DMS114 treated with DMSO at 0.1 percent for 48 hours (cell line): Measurements from ENCODE around the gene KRTAP12-1.

Experiments
- DNase-seq: peaks from one replicate; lab custom pipeline; 2025; ENCODE audit not compliant: unreplicated experiment; lab: John Stamatoyannopoulos, UW

The KRTAP12-1 gene

GRCh38 chr21:44681861-44682579, at the start of gene KRTAP12-1:
Gene KRTAP12-1, minus strand, starts transcription at chr21:44682163. Its CDS starts 40 bp downstream, at chr21:44682123.
- no peak for DNase-seq

GRCh38 chr21:44730951-44731579, 49.1 kb upstream of the KRTAP12-1 start:
- no peak for DNase-seq

GRCh38 chr21:44730028-44730395, 48.0 kb upstream of the KRTAP12-1 start:
- no peak for DNase-seq

- DNase-seq = no peak
Measured at GRCh38 chr21:44729336-44730027, 47.5 kb upstream of the KRTAP12-1 start.

GRCh38 chr21:44728716-44729115, 46.8 kb upstream of the KRTAP12-1 start:
- DNase-seq = no peak

- no peak for DNase-seq
Measured at GRCh38 chr21:44727757-44728156, 45.8 kb upstream of the KRTAP12-1 start.

GRCh38 chr21:44727321-44727720, 45.4 kb upstream of the KRTAP12-1 start:
- DNase-seq = no peak

- no peak for DNase-seq
Measured at GRCh38 chr21:44726826-44727225, 44.9 kb upstream of the KRTAP12-1 start.

GRCh38 chr21:44724926-44725325, 43.0 kb upstream of the KRTAP12-1 start:
- no peak for DNase-seq

GRCh38 chr21:44724196-44724595, 42.2 kb upstream of the KRTAP12-1 start:
- DNase-seq = no peak

GRCh38 chr21:44723177-44724131, 41.5 kb upstream of the KRTAP12-1 start:
- DNase-seq = no peak

- no peak for DNase-seq
Measured at GRCh38 chr21:44722731-44723130, 40.8 kb upstream of the KRTAP12-1 start.

- no peak for DNase-seq
Measured at GRCh38 chr21:44720170-44720569, 38.2 kb upstream of the KRTAP12-1 start.

- DNase-seq = no peak
Measured at GRCh38 chr21:44718571-44718970, 36.6 kb upstream of the KRTAP12-1 start.

- no peak for DNase-seq
Measured at GRCh38 chr21:44718093-44718492, 36.1 kb upstream of the KRTAP12-1 start.

- DNase-seq = no peak
Measured at GRCh38 chr21:44716984-44717383, 35.0 kb upstream of the KRTAP12-1 start.

- no peak for DNase-seq
Measured at GRCh38 chr21:44714905-44715304, 32.9 kb upstream of the KRTAP12-1 start.

- no peak for DNase-seq
Measured at GRCh38 chr21:44713846-44714245, 31.9 kb upstream of the KRTAP12-1 start.

- no peak for DNase-seq
Measured at GRCh38 chr21:44713130-44713529, 31.2 kb upstream of the KRTAP12-1 start.

GRCh38 chr21:44712203-44713028, 30.5 kb upstream of the KRTAP12-1 start:
- no peak for DNase-seq
